ENCODE results near the gene PEDS1. TPM values are rescaled to one million over a fixed set of nuclear protein-coding genes. Genes with fewer than 3 reads are reported as not detected.
"Not testable (repeated sequence)": the region's sequence is repeated elsewhere in the genome, so short reads cannot be mapped to it uniquely, and the experiment has no call there.

Gene PEDS1
- total RNA-seq, 1 donor from 2014 or later, result 27.9 TPM

DNA sequence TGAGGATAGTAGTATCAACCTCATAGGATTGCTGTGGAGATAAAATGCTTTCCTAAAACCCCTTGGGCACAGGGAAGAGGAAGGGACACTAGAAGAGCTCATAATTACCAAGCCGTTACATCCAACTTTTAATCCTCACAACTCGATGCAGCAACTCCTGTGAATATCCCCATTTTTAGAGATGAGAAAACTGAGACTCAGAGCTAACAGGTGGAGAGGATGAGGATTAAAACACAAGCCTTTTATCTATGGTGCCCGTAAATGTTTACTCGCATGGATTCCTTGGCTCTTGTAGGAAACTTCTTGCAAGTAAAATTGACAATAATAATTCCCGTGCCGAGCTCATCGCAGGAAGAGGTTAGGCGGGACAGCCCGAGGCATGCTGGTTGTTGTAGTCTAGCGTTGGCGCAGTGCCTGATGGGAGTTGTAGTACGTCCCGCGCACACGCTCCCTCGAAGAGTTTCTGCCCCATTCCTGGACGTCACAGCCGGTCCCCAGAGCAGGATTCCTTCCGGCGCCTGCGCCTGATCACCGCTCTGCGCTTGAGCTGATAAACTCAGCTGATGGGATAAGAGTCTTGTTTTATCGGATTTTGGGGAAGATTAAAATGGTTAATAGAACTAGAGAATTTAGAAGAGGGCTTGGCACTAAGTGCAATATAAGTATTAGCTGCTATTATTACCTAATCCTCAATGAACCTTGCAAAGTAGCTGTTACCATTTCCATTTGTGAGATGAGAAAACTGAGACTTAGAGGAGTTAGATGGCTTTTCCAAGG lies 37.7 kb downstream of the PEDS1 start:
- intact Hi-C loops (cut with micrococcal nuclease), result loop anchor here (1.0 to 10.0 kb wide), 4 partner anchors 38 to 841 kb away; partner anchors contain the start of genes PEDS1 and ZNFX1

DNA sequence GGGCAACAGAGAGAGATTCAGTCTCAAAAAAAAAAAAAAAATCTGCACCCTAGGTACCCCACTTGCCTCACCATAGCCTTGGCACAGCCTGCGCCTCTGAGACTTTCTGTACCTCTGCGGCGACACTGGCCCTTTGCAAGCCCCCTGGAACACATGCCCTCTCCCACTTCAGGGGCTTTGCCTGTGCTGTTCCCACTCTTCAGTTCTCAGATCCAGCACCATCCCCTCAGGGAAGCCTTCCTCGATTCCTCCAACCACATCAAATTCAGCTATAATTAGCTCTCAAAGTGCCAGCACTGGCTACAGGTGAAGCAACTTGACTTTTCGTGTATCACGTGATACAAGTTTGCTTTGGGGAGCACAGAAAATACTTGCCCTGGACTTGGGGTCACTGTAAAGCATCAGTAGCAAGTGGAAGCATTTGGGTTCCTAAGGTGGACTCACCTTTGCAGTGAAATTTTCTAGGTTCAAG lies 38.4 kb downstream of the PEDS1 start:
- intact Hi-C loops (cut with micrococcal nuclease), result loop anchor here (1.0 to 10.0 kb wide), 3 partner anchors 51 to 840 kb away; partner anchors contain the start of gene ZNFX1

DNA sequence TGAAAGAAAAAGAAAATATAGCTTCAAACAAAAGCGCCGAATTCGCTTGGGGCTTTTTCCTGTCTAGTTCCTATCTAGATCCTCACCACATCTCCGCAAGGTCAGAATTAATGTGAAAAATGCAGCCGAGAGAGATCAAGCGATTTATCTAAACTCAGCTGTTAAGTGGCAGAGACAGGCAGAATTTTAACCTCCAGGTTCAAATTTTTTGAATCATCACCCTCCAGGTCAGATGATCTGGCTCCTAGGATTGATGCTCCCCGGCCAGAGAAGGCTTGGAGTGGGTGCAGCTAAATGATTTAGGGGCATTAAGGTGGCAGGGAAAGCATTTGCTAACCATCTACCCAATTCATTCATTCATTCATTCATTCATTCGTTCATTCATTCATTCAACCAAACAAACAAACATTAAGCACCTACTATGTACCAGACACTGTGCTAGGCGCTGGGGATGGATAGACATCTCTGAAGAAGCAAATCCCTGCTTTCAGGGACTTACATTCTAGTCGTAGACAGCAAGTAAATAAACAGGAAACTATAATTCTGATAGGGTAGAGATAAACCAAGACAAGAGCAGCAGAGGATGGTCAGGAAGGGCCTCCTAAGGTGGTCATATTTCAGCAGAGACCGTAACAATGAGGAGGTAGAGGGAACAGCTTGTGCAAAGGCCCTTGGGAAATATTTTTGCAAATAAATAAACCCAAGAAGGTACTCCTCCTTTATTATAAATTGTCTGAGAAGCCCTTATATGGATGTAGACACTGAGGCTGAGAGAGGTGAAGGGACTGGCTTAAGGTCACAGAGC lies 39.9 kb downstream of the PEDS1 start:
- intact Hi-C loops (cut with micrococcal nuclease), result loop anchor here (1.0 to 10.0 kb wide), 6 partner anchors 77 to 839 kb away; partner anchors contain the start of genes CEBPB, PARD6B, RNF114 and ZNFX1

DNA sequence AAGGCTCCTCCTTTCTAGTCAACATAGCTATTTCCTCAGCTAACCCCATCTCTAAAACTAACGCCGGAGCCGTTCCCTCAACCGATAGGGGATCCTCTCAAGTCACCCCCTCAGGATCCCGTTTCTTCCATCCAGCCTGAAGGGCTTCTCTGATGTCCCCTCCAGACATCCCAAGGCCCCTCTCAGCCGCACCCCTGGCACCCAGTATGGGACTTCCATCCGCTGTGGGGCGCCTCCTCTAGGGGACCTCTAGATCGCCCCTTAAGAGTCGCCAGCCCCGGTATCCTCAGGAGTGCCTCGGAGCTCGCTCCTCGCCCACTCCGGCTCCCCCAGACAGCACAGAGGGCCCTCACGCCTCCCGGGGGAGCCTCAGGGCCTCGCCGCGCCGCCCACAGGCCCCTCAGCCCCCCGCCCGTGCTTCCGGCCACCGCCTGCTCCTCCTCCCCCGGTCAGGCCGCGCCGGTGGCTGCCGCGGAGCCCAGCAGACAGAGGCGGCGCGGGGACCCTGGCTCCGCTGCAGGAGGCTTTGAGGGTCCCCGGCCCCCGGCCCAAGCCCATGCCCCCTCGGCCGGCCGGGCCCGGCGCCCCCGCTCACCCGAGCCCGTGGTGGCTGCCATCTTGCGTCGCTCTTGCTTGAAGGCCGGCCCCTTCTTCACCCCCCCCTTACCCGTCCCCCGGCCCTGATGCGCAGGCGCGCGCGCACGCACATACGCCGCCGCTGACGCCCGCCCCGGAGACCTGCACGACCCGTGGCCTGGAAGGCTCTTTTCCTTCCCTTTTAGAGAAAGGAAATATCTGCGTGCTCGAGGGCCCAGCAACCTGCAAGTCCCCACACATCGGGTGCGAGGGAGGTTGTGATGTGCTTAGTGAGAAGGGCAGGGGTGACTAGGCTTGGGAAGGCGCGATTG lies 40.8 kb downstream of the PEDS1 start, which contains the start of gene UBE2V1:
UBE2V1 (minus strand) TSS at position 639 of the 908 bp plus-strand sequence; CDS start at position 617, 22 bp downstream.
- intact Hi-C loops (cut with micrococcal nuclease), result loop anchor here (1.0 to 10.0 kb wide), 6 partner anchors 78 to 838 kb away; partner anchors contain the start of genes CEBPB, PARD6B, RNF114 and ZNFX1

DNA sequence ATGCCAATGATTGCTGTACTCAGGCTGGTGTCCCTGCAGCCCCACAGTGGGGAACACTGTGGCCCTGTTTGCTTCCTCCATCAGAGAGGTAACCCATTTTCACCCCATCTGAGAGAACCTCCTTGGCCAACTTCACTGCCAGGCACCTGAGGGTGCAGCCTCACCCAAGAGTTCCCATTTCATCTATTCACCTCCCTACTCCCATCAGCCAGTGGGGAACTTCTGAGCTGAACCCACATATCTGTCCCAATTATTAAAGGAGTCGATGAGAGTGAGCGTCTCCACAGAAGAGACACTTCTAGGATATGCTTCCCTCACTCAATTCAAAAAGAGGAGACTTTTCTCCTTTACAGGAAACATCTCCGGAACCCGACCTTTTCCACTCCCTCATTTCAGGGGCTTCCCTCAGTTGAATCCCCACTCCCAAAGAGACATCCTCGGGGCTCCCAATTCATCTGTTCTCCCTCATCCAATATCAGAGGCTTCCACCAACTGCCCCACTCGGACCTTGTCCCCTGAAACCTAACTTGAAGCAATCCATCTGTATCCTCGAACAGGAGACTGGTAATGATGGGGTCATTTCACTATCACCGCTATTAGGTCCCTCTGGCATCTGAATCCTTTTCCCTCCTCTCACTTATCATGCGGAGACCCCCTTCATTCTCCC lies 41.6 kb downstream of the PEDS1 start:
- intact Hi-C loops (cut with micrococcal nuclease), result loop anchor here (2.0 to 10.0 kb wide), 5 partner anchors 79 to 837 kb away; partner anchors contain the start of genes CEBPB, PARD6B and ZNFX1

DNA sequence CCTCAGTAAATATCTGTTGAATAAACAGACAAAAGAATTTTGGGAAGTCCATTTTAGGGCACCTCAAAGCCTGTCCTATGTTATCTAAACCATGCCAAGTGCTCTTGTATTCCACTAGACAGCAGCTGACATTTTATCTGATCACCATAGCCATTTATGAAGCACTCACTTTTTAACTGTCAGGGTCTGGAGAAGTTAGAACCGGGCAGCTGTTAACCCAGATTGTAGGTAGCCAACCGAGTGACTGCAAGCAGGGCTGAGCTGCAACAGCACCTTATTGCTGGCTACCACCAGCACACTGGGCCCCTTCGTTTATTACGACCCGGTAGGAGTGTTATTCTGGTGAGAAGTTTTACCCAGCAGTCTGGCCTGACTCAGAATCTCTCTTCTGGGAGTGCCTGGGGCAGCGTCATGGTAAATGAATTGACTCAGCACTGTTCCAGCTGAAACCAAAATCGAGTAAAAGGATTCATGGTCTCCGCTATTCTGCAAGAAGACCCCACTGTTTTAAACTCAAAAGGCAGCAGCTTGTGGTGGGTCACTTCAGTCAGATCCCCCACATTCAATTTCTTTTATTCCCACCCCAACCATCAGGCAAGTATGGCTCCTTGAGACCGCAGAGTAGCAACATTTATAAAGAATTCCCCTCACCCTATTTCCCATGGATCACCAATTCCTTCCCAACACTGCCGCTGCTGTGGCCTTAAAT lies 42.2 kb downstream of the PEDS1 start:
- intact Hi-C loops (cut with micrococcal nuclease), result loop anchor here (5.0 to 10.0 kb wide), 3 partner anchors 354 to 836 kb away; partner anchors contain the start of genes PARD6B and ZNFX1

DNA sequence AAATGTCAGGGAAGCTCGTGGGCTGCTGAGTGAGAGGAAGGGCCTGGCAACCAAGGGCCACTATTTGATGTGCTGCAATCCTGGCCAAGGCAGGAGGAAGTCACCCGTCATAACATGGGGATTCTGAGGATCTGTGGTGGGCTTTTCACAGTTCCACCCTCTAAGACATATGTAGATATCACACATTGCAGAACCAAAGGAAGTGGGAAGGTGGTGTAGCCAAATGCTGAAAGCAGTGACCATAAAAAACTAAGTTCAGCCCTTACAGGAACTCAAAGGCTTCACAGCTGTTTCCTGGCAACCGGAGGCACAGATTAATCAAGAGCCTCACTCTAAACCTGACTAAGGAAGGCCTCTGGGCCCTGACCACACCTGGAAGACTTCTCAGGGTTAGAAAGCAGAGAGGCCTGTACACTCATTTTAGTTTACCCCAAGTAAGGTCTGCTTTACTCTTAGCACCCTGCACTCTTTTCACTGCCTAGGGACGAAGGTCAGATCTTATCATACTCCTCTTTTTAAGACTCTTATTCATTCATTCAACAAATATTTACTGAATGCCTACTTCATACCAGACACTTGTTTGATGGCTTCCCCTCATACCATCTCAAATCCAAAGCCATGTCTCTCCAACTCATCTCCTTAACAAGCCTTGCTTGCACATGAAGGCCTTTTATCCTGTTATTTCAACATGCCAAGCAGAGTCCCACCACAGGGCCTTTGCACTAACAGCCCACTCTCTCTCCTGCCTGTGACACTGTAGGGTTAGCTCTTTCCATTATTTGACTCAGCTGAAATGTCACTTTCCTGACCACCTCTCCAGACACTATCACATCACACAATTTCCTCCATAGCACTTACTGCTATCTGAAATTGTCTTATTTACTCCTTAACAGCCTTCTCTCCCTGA lies 43.1 kb downstream of the PEDS1 start:
- intact Hi-C loops (cut with micrococcal nuclease), result loop anchor here (5.0 to 10.0 kb wide), 3 partner anchors 354 to 836 kb away; partner anchors contain the start of genes PARD6B and ZNFX1

DNA sequence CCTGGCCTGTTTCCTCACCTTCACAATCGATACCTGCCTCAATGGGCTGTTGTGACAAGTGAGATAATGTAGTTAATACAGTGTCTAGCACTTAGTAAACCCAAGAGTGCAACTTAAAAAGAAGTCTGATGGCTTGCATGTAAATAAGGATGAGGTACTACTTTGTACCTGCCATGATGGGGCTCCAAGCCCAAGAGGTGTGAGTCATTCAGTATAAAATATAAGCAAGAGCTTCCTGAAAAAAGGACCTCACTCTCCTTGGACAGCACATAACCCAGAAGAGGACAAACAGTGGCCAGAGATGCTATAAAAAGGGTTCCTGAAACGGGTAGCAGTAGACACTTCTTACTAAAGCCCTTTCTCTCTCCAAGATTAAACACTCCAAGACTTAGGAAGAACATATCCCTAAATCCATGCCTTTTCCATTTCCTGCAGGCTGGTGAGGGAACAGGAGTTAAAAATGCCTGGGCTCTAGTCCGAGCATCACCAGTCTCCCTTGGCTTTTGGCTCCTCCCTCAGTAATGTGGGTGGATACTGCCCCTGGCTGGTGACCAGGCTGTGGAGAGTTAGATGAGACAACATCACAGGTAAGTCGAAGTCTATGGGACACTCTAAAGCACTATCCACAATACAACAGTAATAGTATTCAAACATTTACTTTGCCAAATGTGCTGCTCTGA lies 44.8 kb downstream of the PEDS1 start:
- intact Hi-C loops (cut with micrococcal nuclease), result no loop called here

DNA sequence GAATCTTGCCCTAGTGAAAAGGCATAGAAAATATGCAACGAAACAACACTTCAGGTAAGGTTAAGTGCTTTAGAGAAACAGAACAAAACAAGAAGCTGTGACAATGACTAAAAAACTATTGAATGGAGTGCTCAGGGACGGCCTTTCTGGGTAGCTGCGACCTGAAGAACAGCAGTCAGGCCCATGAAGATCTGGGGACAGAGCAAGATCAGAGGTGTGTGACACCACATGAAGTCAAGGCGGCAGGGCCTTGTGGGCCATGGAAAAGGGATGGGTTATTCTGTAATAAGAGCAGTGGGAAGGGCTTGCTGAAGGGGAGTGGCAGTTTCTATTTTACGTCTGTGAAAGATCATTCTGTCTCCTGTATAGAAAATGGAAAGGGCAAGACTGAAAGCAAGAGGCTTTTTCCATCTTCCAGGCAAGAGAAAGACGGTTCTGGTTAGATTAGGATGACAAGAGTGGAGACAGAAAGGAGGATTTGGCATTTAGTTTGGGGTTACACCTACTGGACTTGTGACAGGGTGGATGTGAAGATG lies 45.7 kb downstream of the PEDS1 start:
- intact Hi-C loops (cut with micrococcal nuclease), result no loop called here

DNA sequence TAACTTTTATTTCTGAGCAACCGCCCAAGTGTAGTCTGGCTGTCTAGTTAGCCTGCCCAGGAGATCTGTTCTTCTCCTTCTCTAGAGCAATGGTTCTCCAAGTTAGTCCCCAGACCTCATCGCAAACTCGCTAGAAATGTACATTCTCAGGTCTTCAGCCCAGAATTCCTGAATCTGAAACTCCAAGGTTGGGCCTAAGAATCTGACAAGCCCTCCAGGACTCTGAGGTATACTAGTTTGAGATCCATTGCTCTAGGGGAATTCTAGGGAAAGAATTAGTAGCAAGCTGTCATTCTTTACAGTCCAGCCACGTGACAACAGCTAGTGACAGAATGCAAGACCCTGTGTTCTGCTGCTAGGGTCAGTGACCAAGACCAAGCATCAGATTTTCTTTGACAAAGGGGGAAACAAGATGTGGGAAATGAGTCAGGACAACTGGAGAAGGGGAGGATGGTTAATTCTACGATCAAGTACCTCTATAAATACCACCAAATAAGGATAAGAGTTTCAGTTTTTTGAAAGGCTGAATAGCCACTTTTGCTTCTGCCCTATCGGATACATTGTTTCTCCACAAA lies 46.4 kb downstream of the PEDS1 start:
- intact Hi-C loops (cut with micrococcal nuclease), result no loop called here

DNA sequence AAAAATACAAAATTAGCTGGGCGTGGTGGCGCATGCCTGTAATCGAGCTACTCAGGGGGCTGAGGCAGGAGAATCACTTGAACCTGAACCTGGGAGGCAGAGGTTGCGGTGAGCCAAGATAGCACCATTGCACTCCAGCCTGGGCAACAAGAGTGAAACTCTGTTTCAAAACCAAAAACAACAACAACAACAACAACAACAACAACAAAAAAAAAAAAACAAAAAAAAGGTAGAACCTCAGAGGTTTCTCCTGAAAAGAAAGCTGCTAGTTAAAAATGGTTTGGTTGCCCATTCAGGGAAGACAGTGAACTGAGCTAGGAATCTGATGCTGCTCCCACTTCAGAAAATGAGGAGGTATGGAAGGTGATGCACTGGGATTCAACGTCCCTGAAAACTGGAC lies 46.9 kb downstream of the PEDS1 start:
- intact Hi-C loops (cut with micrococcal nuclease), result not testable (repeated sequence)

Other genes starting within 250 kb of the PEDS1 start
- 7.7 and 8.0 TPM in 2 replicates for gene SPATA2, start 238.2 kb downstream of the PEDS1 start, total RNA-seq
- gene RNF114, start 217.3 kb downstream of the PEDS1 start, total RNA-seq, result 57.3 and 59.1 TPM in 2 replicates
- 0.52 and 0.57 TPM in 2 replicates for gene SNAI1, start 170.7 kb downstream of the PEDS1 start, total RNA-seq
- gene UBE2V1, start 40.6 kb downstream of the PEDS1 start, total RNA-seq, result 133 and 137 TPM in 2 replicates
- gene CEBPB, start 37.1 kb upstream of the PEDS1 start, total RNA-seq, result 19.1 and 19.5 TPM in 2 replicates